ENCODE results near the gene SYTL1. TPM values are rescaled to one million over a fixed set of nuclear protein-coding genes. Genes with fewer than 3 reads are reported as not detected.

SYTL1 gene
- total and polyA plus RNA-seq, 9 of the 15 experiments (the other 6 are each of a cell fraction or from before 2014, with no cell fraction given) = 0.04 to 9.3 (median 1.7) TPM

- Histone ChIP-seq H3K27me3 (ENCODE audit: control insufficient read depth in 2 of 2, insufficient read depth in 2 of 2, low read length in 2 of 2) (no peaks in the 10 kb centered on the region), H3K9ac (ENCODE audit: insufficient read depth in 1 of 2, low read depth in 2 of 2, low read length in 2 of 2) (peak within 1 kb of the TSS in 1 of 2 experiments; percentile 87; a peak in 3 of 4 replicates), H3K9me3 (replicated peaks; ENCODE audit: control insufficient read depth, insufficient read depth, low read depth, low read length) (no peaks in the 10 kb centered on the region), H3K4me1 (replicated peaks in 1 of 2; ENCODE audit: control insufficient read depth in 2 of 2, insufficient read depth in 2 of 2, low read length in 2 of 2) (peaks cover 5 to 33% of the 10 kb centered on the region in 2 experiments), H3K27ac (ENCODE audit: extremely low read depth, low read depth, low read length) (no peak within 1 kb of the TSS), H4K20me1 (replicated peaks; ENCODE audit: control insufficient read depth, insufficient read depth, low read length) (no peaks in the 10 kb centered on the region; the same call in 1 of the 2 replicates), H3K4me3 (peak within 1 kb of the TSS; percentile 32), H3K4me2 (ENCODE audit: insufficient read depth, low read length) (peak within 1 kb of the TSS; percentile 56), H3K36me3 (ENCODE audit: control insufficient read depth, insufficient read depth, low read length) (no peaks in the 10 kb centered on the region), H3K9me1 (ENCODE audit: control insufficient read depth, insufficient read depth, low read length) (no peaks in the 10 kb centered on the region), H3K79me2 (ENCODE audit: control insufficient read depth, insufficient read depth, low read length) (no peaks in the 10 kb centered on the region), H2AFZ (ENCODE audit: low read depth, low read length) (peak within 1 kb of the TSS; percentile 86)
- FAIRE-seq (peak; percentile 83), DNase-seq (ENCODE audit: extremely low read depth in 1 of 4, low spot score in 3 of 4) (peak; percentile 85 to 99 (median 98)), ATAC-seq (peak; percentile 99)
- intact Hi-C loops (cut with micrococcal nuclease) = no loop called here
- in situ Hi-C loops (cut with MboI) = no loop called here
- 3% methylated on average over 33 of the region's 43 CpGs for WGBS (ENCODE audit: insufficient coverage, low coverage, missing lambda C conversion rate)
- BruUV-seq (replicated peaks) = no TSS peak
- ChIA-PET CTCF (ENCODE audit: low intra/inter-chr PET ratio) (no interaction called here), POLR2A (interaction anchor here (0.6 to 2.7 kb wide), 4 partner anchors 11 to 30 kb away, joined by 3 to 20 read pairs (median 4); partner anchors contain the start of gene MAP3K6)
- TF ChIP-seq ZNF76 (CRISPR knock-in tag; IDR thresholded peaks at IDR 0.05; ENCODE audit: borderline replicate concordance) (no peak), PHF8 (IDR thresholded peaks at IDR 0.05; ENCODE audit: borderline replicate concordance, low read length) (peak; percentile 41; the same call in 1 of the 2 replicates), ZNF77 (CRISPR knock-in tag; IDR thresholded peaks at IDR 0.05) (no peak), TGIF2 (CRISPR knock-in tag; IDR thresholded peaks at IDR 0.05) (no peak), NRF1 (conservative IDR thresholded peaks at IDR 0.05 in 1 of 2, IDR thresholded peaks at IDR 0.05 in 1 of 2) (peak; percentile 48 to 63; a peak in 3 of 4 replicates), ZFP36 (IDR thresholded peaks at IDR 0.05; ENCODE audit: low read depth, low read length, partially characterized antibody) (no peak), PKNOX1 (IDR thresholded peaks at IDR 0.05) (peak; percentile 46; the same call in 1 of the 2 replicates), HMGN3 (IDR thresholded peaks at IDR 0.05; ENCODE audit: borderline replicate concordance, extremely low read depth, insufficient read length, low read depth, low read length) (peak; percentile 62), GABPB1 (CRISPR knock-in tag; IDR thresholded peaks at IDR 0.05) (peak; percentile 51; the same call in 1 of the 2 replicates), RBBP5 (IDR thresholded peaks at IDR 0.05; ENCODE audit: borderline replicate concordance, insufficient read depth, low read length, poor library complexity, severe bottlenecking) (no peak), SP1 (CRISPR knock-in tag; IDR thresholded peaks at IDR 0.05) (peak; percentile 90), THRAP3 (IDR thresholded peaks at IDR 0.05; ENCODE audit: borderline replicate concordance) (no peak), ZNF518B (CRISPR knock-in tag; IDR thresholded peaks at IDR 0.05) (no peak), ZNF175 (CRISPR knock-in tag; IDR thresholded peaks at IDR 0.05; ENCODE audit: low read depth) (no peak), CBX3 (IDR thresholded peaks at IDR 0.05; ENCODE audit: borderline replicate concordance in 1 of 2, low read length in 2 of 2) (no peak)
Measured at GRCh38 chr1:27383039-27383605, 41.3 kb downstream of the SYTL1 start, which contains the start of gene CD164L2. TSS of gene CD164L2 (minus strand) at chr1:27383333. CDS start at chr1:27383239, 94 bp downstream.

Measured in K562 (cell line).